HepG2 (cell line): ENCODE results near the gene HADHA. TPM values are rescaled to one million over a fixed set of nuclear protein-coding genes. Genes with fewer than 3 reads are reported as not detected.

Source experiments
- ATAC-seq: fragments of 200-7000 bp; cut with Tn5 transposase; 3 replicates; pipeline ENCODE4 v1.9.1; 2020; ENCODE audit warnings: mild to moderate bottlenecking, moderate library complexity
- BruUV-seq: library from RNA; stranded (reverse); fragments of 400-500 nt; replicated peaks from 2 replicates; lab custom pipeline; 2021; lab: Mats Ljungman, UMichigan
- CTCF ChIA-PET: fragments of 300-600 bp; formaldehyde crosslinking; extraction: SDS; loops from one replicate; lab custom pipeline; 2021; ENCODE audit warnings: low total read pairs, inconsistent platforms, low intra/inter-chr PET ratio; lab: Yijun Ruan, JAX
- POLR2A ChIA-PET: fragments of 350-600 bp; sonication (Branson Sonifier 250); formaldehyde crosslinking; loops from one replicate; lab custom pipeline; 2020; ENCODE audit warnings: antibody characterized with exemption, inconsistent platforms; lab: Yijun Ruan, JAX
- DNase-seq: peaks from one replicate; pipeline ENCODE4 v3.0.0-alpha.2; 2015; ENCODE audit warnings: low spot score
- FAIRE-seq: peaks from 3 replicates; lab custom pipeline; 2011; peaks lifted over from hg19 to GRCh38; lab: Jason Lieb, UNC
- H2AFZ ChIP-seq: one replicate; pipeline ENCODE4 v1.6.1; 2011; ENCODE audit warnings: low read length, inconsistent platforms
- H3K27ac ChIP-seq: fragments of 300-600 bp; 3 replicates; pipeline ENCODE4 v1.8.0; 2011; ENCODE audit warnings: mixed run types, mild to moderate bottlenecking, mixed read lengths, low read length, inconsistent platforms; ENCODE audit not compliant: insufficient read depth; ENCODE audit errors: extremely low read length
- H3K27me3 ChIP-seq, 2 experiments: fragments of 200-600 bp in 1 of 2; 2 replicates in 1 of 2; 3 replicates in 1 of 2; pipeline versions ENCODE4 v1.6.0 to v1.8.0; 2011; ENCODE audit warnings: low read length in 2 of 2, mild to moderate bottlenecking in 2 of 2, moderate library complexity in 2 of 2, inconsistent platforms in 1 of 2; ENCODE audit not compliant: insufficient read depth in 2 of 2, control insufficient read depth in 1 of 2
- H3K36me3 ChIP-seq, 2 experiments: fragments of 200-600 bp in 1 of 2; replicated peaks in 1 of 2; 2 replicates in 1 of 2; 3 replicates in 1 of 2; pipeline versions ENCODE4 v1.5.1 to v1.8.0; 2011; ENCODE audit warnings: low read length in 2 of 2, inconsistent platforms in 1 of 2; ENCODE audit not compliant: insufficient read depth in 2 of 2, control insufficient read depth in 1 of 2
- H3K4me1 ChIP-seq: 2 replicates; pipeline ENCODE4 v1.5.1; 2012; ENCODE audit warnings: low read length, inconsistent platforms; ENCODE audit not compliant: insufficient read depth
- H3K4me2 ChIP-seq: 2 replicates; pipeline ENCODE4 v1.6.0; 2011; ENCODE audit warnings: low read depth, low read length, inconsistent platforms
- H3K4me3 ChIP-seq, 3 experiments: fragments of 200-600 bp in 1 of 3; sonication (generic), shearing (Covaris generic) in 1 of 3; replicated peaks in 1 of 3; 2 replicates each; pipeline ENCODE4 v1.5.1; 2011 to 2016; ENCODE audit warnings: low read length in 3 of 3, inconsistent platforms in 2 of 3, low read depth in 2 of 3, mild to moderate bottlenecking in 2 of 3, control low read depth in 1 of 3, mixed read lengths in 1 of 3; ENCODE audit not compliant: insufficient read depth in 1 of 3
- H3K79me2 ChIP-seq: one replicate; pipeline ENCODE4 v1.6.1; 2011; ENCODE audit warnings: low read length, inconsistent platforms; ENCODE audit not compliant: insufficient read depth
- H3K9ac ChIP-seq: 2 replicates; pipeline ENCODE4 v1.6.0; 2011; ENCODE audit warnings: mild to moderate bottlenecking, low read depth, low read length, inconsistent platforms; ENCODE audit not compliant: insufficient read depth
- H3K9me3 ChIP-seq: 2 replicates; pipeline ENCODE4 v1.5.1; 2012; ENCODE audit warnings: mild to moderate bottlenecking, low read length
- H4K20me1 ChIP-seq: 2 replicates; pipeline ENCODE4 v1.6.0; 2011; ENCODE audit warnings: inconsistent platforms, mild to moderate bottlenecking, low read length, moderate library complexity; ENCODE audit not compliant: insufficient read depth
- ADNP ChIP-seq: sonication (generic); formaldehyde crosslinking; IDR thresholded peaks from 2 replicates; pipeline ENCODE4 v1.4.0; 2020; ENCODE audit warnings: missing genetic modification reagents
- ATF3 ChIP-seq: sonication (generic); formaldehyde crosslinking; IDR thresholded peaks from 2 replicates; pipeline ENCODE4 v1.4.0; 2020; ENCODE audit warnings: missing genetic modification reagents
- BRCA1 ChIP-seq: sonication (generic); formaldehyde crosslinking; IDR thresholded peaks from 2 replicates; pipeline ENCODE4 v1.4.0; 2020; ENCODE audit warnings: missing genetic modification reagents
- CBX5 ChIP-seq: sonication (generic); formaldehyde crosslinking; IDR thresholded peaks from 2 replicates; pipeline ENCODE4 v1.4.0; 2020; ENCODE audit warnings: missing genetic modification reagents, borderline replicate concordance
- ERF ChIP-seq: IDR thresholded peaks from 2 replicates; pipeline ENCODE4 v1.6.1; 2018; ENCODE audit warnings: missing biosample characterization, missing genetic modification reagents
- ESRRA ChIP-seq: sonication (generic); formaldehyde crosslinking; IDR thresholded peaks from 2 replicates; pipeline ENCODE4 v1.5.1; 2020; ENCODE audit warnings: mild to moderate bottlenecking, low read depth, missing genetic modification reagents
- HDAC6 ChIP-seq: fragments of 200-600 bp; sonication (generic); IDR thresholded peaks from 2 replicates; pipeline ENCODE4 v1.7.0; 2017; ENCODE audit warnings: mild to moderate bottlenecking, antibody characterized with exemption, low read length, low read depth
- HOXA9 ChIP-seq: sonication (generic); formaldehyde crosslinking; IDR thresholded peaks from 2 replicates; pipeline ENCODE4 v1.8.1; 2022; ENCODE audit warnings: missing genetic modification reagents, mild to moderate bottlenecking, moderate library complexity, borderline replicate concordance
- IRF1 ChIP-seq: sonication (generic); formaldehyde crosslinking; IDR thresholded peaks from 2 replicates; pipeline ENCODE4 v1.4.0; 2020; ENCODE audit warnings: low read depth, mild to moderate bottlenecking, missing genetic modification reagents
- JUN ChIP-seq: sonication (generic); formaldehyde crosslinking; IDR thresholded peaks from 2 replicates; pipeline ENCODE4 v1.4.0; 2020; ENCODE audit warnings: mild to moderate bottlenecking, missing genetic modification reagents
- MEIS2 ChIP-seq: sonication (generic); formaldehyde crosslinking; IDR thresholded peaks from 2 replicates; pipeline ENCODE4 v1.9.0; 2021; ENCODE audit warnings: mild to moderate bottlenecking, missing genetic modification reagents
- RBM22 ChIP-seq: fragments of 200-400 bp; formaldehyde crosslinking; optimal IDR thresholded peaks from 2 replicates; pipeline ENCODE3; 2017; ENCODE audit warnings: mild to moderate bottlenecking, low read length, moderate library complexity
- RXRB ChIP-seq: IDR thresholded peaks from 2 replicates; pipeline ENCODE4 v1.6.1; 2016; ENCODE audit warnings: borderline replicate concordance, missing genetic modification reagents, missing compliant biosample characterization
- TAF15 ChIP-seq: fragments of 200-400 bp; formaldehyde crosslinking; IDR thresholded peaks from one replicate; pipeline ENCODE4 v1.6.1; 2018; ENCODE audit warnings: mild to moderate bottlenecking, low read depth, low read length; ENCODE audit not compliant: poor library complexity, severe bottlenecking
- TRIM24 ChIP-seq: sonication (generic); formaldehyde crosslinking; IDR thresholded peaks from 2 replicates; pipeline ENCODE4 v1.8.0; 2022; ENCODE audit warnings: mild to moderate bottlenecking, missing genetic modification reagents
- ZFP36L2 ChIP-seq: sonication (generic); formaldehyde crosslinking; IDR thresholded peaks from 2 replicates; pipeline ENCODE4 v1.4.0; 2020; ENCODE audit warnings: missing genetic modification reagents
- ZNF274 ChIP-seq: sonication (generic); formaldehyde crosslinking; IDR thresholded peaks from 2 replicates; pipeline ENCODE4 v1.5.1; 2020; ENCODE audit warnings: mild to moderate bottlenecking, missing genetic modification reagents
- ZNF3 ChIP-seq: IDR thresholded peaks from 2 replicates; pipeline ENCODE4 v1.7.0; 2017; ENCODE audit warnings: inconsistent platforms
- ZNF34 ChIP-seq: sonication (generic); formaldehyde crosslinking; IDR thresholded peaks from 2 replicates; pipeline ENCODE4 v1.4.0; 2020; ENCODE audit warnings: mild to moderate bottlenecking, missing genetic modification reagents, borderline replicate concordance
- ZNF367 ChIP-seq: sonication (generic); formaldehyde crosslinking; IDR thresholded peaks from 2 replicates; pipeline ENCODE4 v1.4.0; 2020; ENCODE audit warnings: missing genetic modification reagents, borderline replicate concordance
- ZNF552 ChIP-seq: sonication (generic); formaldehyde crosslinking; IDR thresholded peaks from 2 replicates; pipeline ENCODE4 v1.9.0; 2022; ENCODE audit warnings: missing genetic modification reagents, mild to moderate bottlenecking, borderline replicate concordance
- ZNF615 ChIP-seq: sonication (generic); formaldehyde crosslinking; IDR thresholded peaks from 2 replicates; pipeline ENCODE4 v1.5.0; 2020; ENCODE audit warnings: mild to moderate bottlenecking, missing genetic modification reagents, borderline replicate concordance
- ZNF660 ChIP-seq: sonication (generic); formaldehyde crosslinking; IDR thresholded peaks from 2 replicates; pipeline ENCODE4 v1.5.1; 2020; ENCODE audit warnings: mild to moderate bottlenecking, low read depth, missing genetic modification reagents, borderline replicate concordance
- ZNF772 ChIP-seq: sonication (generic); formaldehyde crosslinking; IDR thresholded peaks from 2 replicates; pipeline ENCODE4 v1.5.0; 2020; ENCODE audit warnings: mild to moderate bottlenecking, missing genetic modification reagents
- ZNF788 ChIP-seq: sonication (generic); formaldehyde crosslinking; IDR thresholded peaks from 2 replicates; pipeline ENCODE4 v1.5.0; 2020; ENCODE audit warnings: mild to moderate bottlenecking, missing genetic modification reagents, borderline replicate concordance
- ZSCAN21 ChIP-seq: sonication (generic); formaldehyde crosslinking; IDR thresholded peaks from 2 replicates; pipeline ENCODE4 v1.8.0; 2022; ENCODE audit warnings: mild to moderate bottlenecking, missing genetic modification reagents, moderate library complexity, borderline replicate concordance
- WGBS: methylation state at CpG from one replicate; pipeline ENCODE4 v1.1.6; 2017; ENCODE audit warnings: low lambda C conversion rate; 5-methylcytosine and 5-hydroxymethylcytosine counted together
- in situ Hi-C: cut with HindIII; loops from 2 replicates; pipeline ENCODE4 v1.10.0; 2017; ENCODE audit warnings: low pct_unique_long_range_greater_than_20kb; ENCODE audit not compliant: extremely low pct_ligation_motif_present
- intact Hi-C: fragments of 100-400 bp; cut with micrococcal nuclease; formaldehyde crosslinking; loops from one replicate; pipeline ENCODE4 v1.10.0; 2022; ENCODE audit not compliant: unreplicated experiment
- polyA plus RNA-seq, 8 experiments: library from polyadenylated mRNA; depleted of rRNA in 3 of 8; stranded (reverse) in 7 of 8; unstranded in 1 of 8; fragments of >200 nt; fragmentation: Illumina TruSeq in 4 of 8; extraction: Trizol in 4 of 8; gene quantifications; 2 replicates each; pipeline versions ENCODE4 v1.2.1 to v1.2.3, GENCODE V29; 2011 to 2016; ENCODE audit warnings: low read depth in 4 of 8, missing spikeins in 1 of 8, mixed read lengths in 1 of 8; ENCODE audit not compliant: insufficient read depth in 1 of 8
- total RNA-seq, 5 experiments: library from RNA; depleted of rRNA; stranded (reverse); fragments of >200 nt; fragmentation: Illumina TruSeq; extraction: Trizol; gene quantifications; 2 replicates each; pipeline ENCODE4 v1.2.3, GENCODE V29; 2016; ENCODE audit warnings: low read depth in 1 of 5
- TF ChIP-seq, protein P1 (sequence below): sonication (generic); formaldehyde crosslinking; IDR thresholded peaks from 2 replicates; pipeline ENCODE4 v1.5.1; 2020; ENCODE audit warnings: mild to moderate bottlenecking, moderate library complexity, missing genetic modification reagents

Gene HADHA
- total and polyA plus RNA-seq, 2 of the 13 experiments (the other 11 are each of a cell fraction or from before 2014, with no cell fraction given): 102 to 270 TPM

DNA sequence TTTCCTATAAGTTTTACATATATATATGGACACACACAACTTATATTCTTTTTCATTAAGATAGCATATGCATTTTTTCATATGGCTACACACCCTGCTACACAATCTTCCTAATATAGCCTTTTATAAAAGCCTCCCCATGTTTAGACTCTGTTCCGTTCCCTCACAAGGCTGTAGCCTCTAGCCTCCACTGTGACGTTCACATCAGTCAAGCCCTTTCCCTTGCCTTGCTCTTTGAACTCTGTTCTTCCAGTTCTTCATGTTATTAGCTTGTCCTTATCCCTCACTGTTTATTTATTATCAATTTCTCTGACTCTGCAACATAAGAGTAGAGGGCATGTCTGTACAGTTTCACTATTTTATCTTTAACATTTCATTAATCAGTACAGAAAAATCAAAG is 39.2 kb upstream of the HADHA start:
- intact Hi-C loops (no loop called here), in situ Hi-C loops (no loop called here)
- POLR2A ChIA-PET: no interaction called here

DNA sequence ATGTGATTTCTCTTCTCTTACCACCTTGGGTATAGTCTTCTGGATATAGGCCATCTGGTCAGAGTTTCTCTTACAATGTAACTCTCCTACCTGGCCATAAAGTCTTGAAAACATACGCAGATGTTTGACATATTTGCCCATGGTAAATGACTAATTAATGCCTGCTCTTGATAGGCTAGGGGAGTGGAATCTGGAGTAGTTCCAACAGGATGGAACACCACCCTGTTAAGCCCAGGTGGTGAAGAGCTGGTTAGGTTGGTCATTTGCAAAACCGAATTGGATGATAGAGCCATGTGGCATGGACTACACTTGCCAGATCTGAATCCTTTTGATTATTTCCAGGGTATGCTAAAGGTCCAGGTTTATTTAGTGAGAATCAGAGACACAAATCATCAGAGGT is 36.8 kb upstream of the HADHA start:
- POLR2A ChIA-PET: interaction anchor here (1.3 kb wide), 1 partner anchor 36 kb away, joined by 3 read pairs; the partner anchor contains the start of genes HADHA and HADHB
- H2AFZ ChIP-seq: no peak overlapping the region
- CTCF ChIA-PET: no interaction called here
- H3K27me3 ChIP-seq: no peaks in the 10 kb centered on the region
- H3K27ac ChIP-seq: no peak overlapping the region
- no peak overlapping the region for H3K4me3 ChIP-seq
- BruUV-seq: no TSS peak
- in situ Hi-C loops: no loop called here
- no peaks in the 10 kb centered on the region for H4K20me1 ChIP-seq
- H3K4me2 ChIP-seq: no peak overlapping the region
- FAIRE-seq (no peak), DNase-seq (no peak), ATAC-seq (no peak)
- H3K36me3 ChIP-seq: peaks cover 32 to 78% of the 10 kb centered on the region in 2 experiments
- H3K9ac ChIP-seq: no peak overlapping the region
- intact Hi-C loops: no loop called here
- no peaks in the 10 kb centered on the region for H3K9me3 ChIP-seq
- H3K4me1 ChIP-seq: no peaks in the 10 kb centered on the region
- H3K79me2 ChIP-seq: no peaks in the 10 kb centered on the region
- 96% methylated on average over 2 of the region's 2 CpGs for WGBS
- no peak for TF ChIP-seq IRF1 (CRISPR knock-in tag)
- TF ChIP-seq, protein P1, sequence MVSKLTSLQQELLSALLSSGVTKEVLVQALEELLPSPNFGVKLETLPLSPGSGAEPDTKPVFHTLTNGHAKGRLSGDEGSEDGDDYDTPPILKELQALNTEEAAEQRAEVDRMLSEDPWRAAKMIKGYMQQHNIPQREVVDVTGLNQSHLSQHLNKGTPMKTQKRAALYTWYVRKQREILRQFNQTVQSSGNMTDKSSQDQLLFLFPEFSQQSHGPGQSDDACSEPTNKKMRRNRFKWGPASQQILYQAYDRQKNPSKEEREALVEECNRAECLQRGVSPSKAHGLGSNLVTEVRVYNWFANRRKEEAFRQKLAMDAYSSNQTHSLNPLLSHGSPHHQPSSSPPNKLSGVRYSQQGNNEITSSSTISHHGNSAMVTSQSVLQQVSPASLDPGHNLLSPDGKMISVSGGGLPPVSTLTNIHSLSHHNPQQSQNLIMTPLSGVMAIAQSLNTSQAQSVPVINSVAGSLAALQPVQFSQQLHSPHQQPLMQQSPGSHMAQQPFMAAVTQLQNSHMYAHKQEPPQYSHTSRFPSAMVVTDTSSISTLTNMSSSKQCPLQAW (CRISPR knock-in tag): no peak
- TF ChIP-seq RBM22: no peak
- no peak for TF ChIP-seq ESRRA
- no peak for TF ChIP-seq TAF15
- TF ChIP-seq JUN (CRISPR knock-in tag): no peak
- no peak for TF ChIP-seq BRCA1 (CRISPR knock-in tag)
- TF ChIP-seq ADNP (CRISPR knock-in tag): no peak
- TF ChIP-seq ZNF788 (CRISPR knock-in tag): no peak
- no peak for TF ChIP-seq RXRB (CRISPR knock-in tag)
- TF ChIP-seq ZNF3: no peak

More for the DNA sequence above, 39.2 kb upstream of the HADHA start:
- peaks cover 26 to 70% of the 10 kb centered on the region in 2 experiments for H3K36me3 ChIP-seq
- H3K4me2 ChIP-seq: no peak overlapping the region
- no peaks in the 10 kb centered on the region for H4K20me1 ChIP-seq
- no peak overlapping the region for H3K27ac ChIP-seq
- no TSS peak for BruUV-seq
- no peak for TF ChIP-seq ZNF274 (CRISPR knock-in tag)
- no peak for TF ChIP-seq ZFP36L2 (CRISPR knock-in tag)
- TF ChIP-seq ZNF367 (CRISPR knock-in tag): no peak
- TF ChIP-seq HDAC6: no peak
- TF ChIP-seq ERF (CRISPR knock-in tag): no peak
- no peak for TF ChIP-seq ZNF615 (CRISPR knock-in tag)
- no peak for TF ChIP-seq HOXA9 (CRISPR knock-in tag)
- TF ChIP-seq CBX5 (CRISPR knock-in tag): no peak
- TF ChIP-seq MEIS2 (CRISPR knock-in tag): no peak
- TF ChIP-seq TRIM24 (CRISPR knock-in tag): no peak
- TF ChIP-seq ZNF772 (CRISPR knock-in tag): no peak
- no peak for TF ChIP-seq ZNF34 (CRISPR knock-in tag)
- TF ChIP-seq ZNF660 (CRISPR knock-in tag): no peak
- TF ChIP-seq ATF3 (CRISPR knock-in tag): no peak
- TF ChIP-seq ZNF552 (CRISPR knock-in tag): no peak
- TF ChIP-seq ZSCAN21: no peak
- no peak for FAIRE-seq
- ATAC-seq: no peak
- 83% methylated on average over 2 of the region's 2 CpGs for WGBS
- CTCF ChIA-PET: no interaction called here
- H3K79me2 ChIP-seq: no peaks in the 10 kb centered on the region
- H3K9me3 ChIP-seq: no peaks in the 10 kb centered on the region
- no peak overlapping the region for H3K9ac ChIP-seq
- no peak overlapping the region for H3K4me3 ChIP-seq
- no peaks in the 10 kb centered on the region for H3K27me3 ChIP-seq
- peaks cover 5% of the 10 kb centered on the region; the same call in 1 of the 2 replicates for H3K4me1 ChIP-seq
- no peak overlapping the region for H2AFZ ChIP-seq
- no peak for DNase-seq
